Ishikawa (cell line): Measurements from ENCODE around the gene GMDS.

Experiments
- CREB1 ChIP-seq: IDR thresholded peaks from 2 replicates; pipeline ENCODE4 v1.6.1; 2012; ENCODE audit warnings: low read depth
- FOXM1 ChIP-seq: IDR thresholded peaks from 2 replicates; pipeline ENCODE4 v1.6.1; 2012; ENCODE audit warnings: low read depth, borderline replicate concordance
- RAD21 ChIP-seq: IDR thresholded peaks from 2 replicates; pipeline ENCODE4 v1.6.1; 2012; ENCODE audit warnings: low read depth
- TAF1 ChIP-seq: IDR thresholded peaks from 2 replicates; pipeline ENCODE4 v1.6.1; 2012; ENCODE audit warnings: low read depth, mild to moderate bottlenecking
- YY1 ChIP-seq: IDR thresholded peaks from 2 replicates; pipeline ENCODE4 v1.6.1; 2012; ENCODE audit warnings: low read depth

GRCh38 chr6:2182251-2182650 lies 63.2 kb downstream of the GMDS start:
- no peak for TF ChIP-seq CREB1
- no peak for TF ChIP-seq YY1
- TF ChIP-seq RAD21: no peak
- no peak for TF ChIP-seq FOXM1
- TF ChIP-seq TAF1: no peak
